RWPE2 (cell line): ENCODE data around the gene CD300C.
"Not testable (repeated sequence)": the region's sequence is repeated elsewhere in the genome, so short reads cannot be mapped to it uniquely, and the experiment has no call there.

Source experiments
- ATAC-seq: fragments of 200-7000 bp; cut with Tn5 transposase; 3 replicates; pipeline ENCODE4 v1.9.1; 2021; ENCODE audit warnings: low read depth
- DNase-seq: peaks from one replicate; pipeline ENCODE4 v3.0.0-alpha.2; 2020; ENCODE audit warnings: low spot score
- H3K27ac ChIP-seq: fragments of 450-650 bp; 2 replicates; pipeline ENCODE4 v1.5.1; 2017; ENCODE audit warnings: mild to moderate bottlenecking; ENCODE audit not compliant: poor library complexity, severe bottlenecking
- H3K27me3 ChIP-seq: fragments of 250-450 bp; sonication (Bioruptor Pico); 2 replicates; pipeline ENCODE4 v1.5.1; 2021; ENCODE audit warnings: mild to moderate bottlenecking, moderate library complexity; ENCODE audit not compliant: insufficient read depth, poor library complexity, severe bottlenecking
- H3K36me3 ChIP-seq: fragments of 250-450 bp; sonication (Bioruptor Pico); 2 replicates; pipeline ENCODE4 v1.5.1; 2020; ENCODE audit warnings: low read depth, mild to moderate bottlenecking, moderate library complexity
- H3K4me1 ChIP-seq: fragments of 250-450 bp; sonication (Bioruptor Pico); 2 replicates; pipeline ENCODE4 v1.5.1; 2021; ENCODE audit warnings: mild to moderate bottlenecking, moderate library complexity; ENCODE audit not compliant: insufficient read depth, poor library complexity, severe bottlenecking
- H3K4me3 ChIP-seq: fragments of 250-450 bp; sonication (Bioruptor Pico); 2 replicates; pipeline ENCODE4 v1.5.1; 2021; ENCODE audit warnings: mild to moderate bottlenecking, moderate library complexity; ENCODE audit not compliant: severe bottlenecking
- H3K9me3 ChIP-seq: fragments of 250-450 bp; sonication (Bioruptor Pico); 2 replicates; pipeline ENCODE4 v1.5.1; 2021; ENCODE audit warnings: mild to moderate bottlenecking, moderate library complexity; ENCODE audit not compliant: severe bottlenecking
- TF ChIP-seq, protein P1 (sequence below): fragments of 450-650 bp; IDR thresholded peaks from one replicate; pipeline ENCODE4 v1.5.1; 2017; ENCODE audit warnings: mild to moderate bottlenecking, moderate library complexity; ENCODE audit not compliant: poor library complexity, severe bottlenecking

The CD300C gene

DNA sequence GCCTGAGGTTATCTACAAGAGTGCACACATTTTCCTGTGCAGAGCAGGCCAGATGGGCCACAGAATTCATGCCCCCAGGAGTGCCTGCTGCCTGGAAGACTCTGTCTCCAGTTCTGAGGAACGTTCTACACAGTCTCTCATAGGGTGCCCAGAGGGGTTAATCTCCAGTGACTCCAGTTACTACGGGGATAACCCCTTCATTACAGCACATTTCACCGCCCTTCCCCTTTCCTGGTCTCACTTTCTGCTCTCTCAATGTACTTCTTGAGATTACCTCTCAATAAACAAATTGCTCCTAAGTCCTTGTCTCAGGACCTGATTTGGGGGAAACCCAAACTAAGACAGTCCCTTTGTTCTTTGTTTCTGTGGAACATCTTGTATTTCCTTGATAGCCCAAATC lies 15.7 kb upstream of the CD300C start:
- DNase-seq (no peak), ATAC-seq (no peak)
- Histone ChIP-seq H3K9me3 (no peaks in the 10 kb centered on the region), H3K27me3 (no peaks in the 10 kb centered on the region), H3K27ac (no peak overlapping the region), H3K36me3 (no peaks in the 10 kb centered on the region), H3K4me1 (no peaks in the 10 kb centered on the region), H3K4me3 (no peak overlapping the region)
- TF ChIP-seq, protein P1, sequence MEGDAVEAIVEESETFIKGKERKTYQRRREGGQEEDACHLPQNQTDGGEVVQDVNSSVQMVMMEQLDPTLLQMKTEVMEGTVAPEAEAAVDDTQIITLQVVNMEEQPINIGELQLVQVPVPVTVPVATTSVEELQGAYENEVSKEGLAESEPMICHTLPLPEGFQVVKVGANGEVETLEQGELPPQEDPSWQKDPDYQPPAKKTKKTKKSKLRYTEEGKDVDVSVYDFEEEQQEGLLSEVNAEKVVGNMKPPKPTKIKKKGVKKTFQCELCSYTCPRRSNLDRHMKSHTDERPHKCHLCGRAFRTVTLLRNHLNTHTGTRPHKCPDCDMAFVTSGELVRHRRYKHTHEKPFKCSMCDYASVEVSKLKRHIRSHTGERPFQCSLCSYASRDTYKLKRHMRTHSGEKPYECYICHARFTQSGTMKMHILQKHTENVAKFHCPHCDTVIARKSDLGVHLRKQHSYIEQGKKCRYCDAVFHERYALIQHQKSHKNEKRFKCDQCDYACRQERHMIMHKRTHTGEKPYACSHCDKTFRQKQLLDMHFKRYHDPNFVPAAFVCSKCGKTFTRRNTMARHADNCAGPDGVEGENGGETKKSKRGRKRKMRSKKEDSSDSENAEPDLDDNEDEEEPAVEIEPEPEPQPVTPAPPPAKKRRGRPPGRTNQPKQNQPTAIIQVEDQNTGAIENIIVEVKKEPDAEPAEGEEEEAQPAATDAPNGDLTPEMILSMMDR, result no peak

DNA sequence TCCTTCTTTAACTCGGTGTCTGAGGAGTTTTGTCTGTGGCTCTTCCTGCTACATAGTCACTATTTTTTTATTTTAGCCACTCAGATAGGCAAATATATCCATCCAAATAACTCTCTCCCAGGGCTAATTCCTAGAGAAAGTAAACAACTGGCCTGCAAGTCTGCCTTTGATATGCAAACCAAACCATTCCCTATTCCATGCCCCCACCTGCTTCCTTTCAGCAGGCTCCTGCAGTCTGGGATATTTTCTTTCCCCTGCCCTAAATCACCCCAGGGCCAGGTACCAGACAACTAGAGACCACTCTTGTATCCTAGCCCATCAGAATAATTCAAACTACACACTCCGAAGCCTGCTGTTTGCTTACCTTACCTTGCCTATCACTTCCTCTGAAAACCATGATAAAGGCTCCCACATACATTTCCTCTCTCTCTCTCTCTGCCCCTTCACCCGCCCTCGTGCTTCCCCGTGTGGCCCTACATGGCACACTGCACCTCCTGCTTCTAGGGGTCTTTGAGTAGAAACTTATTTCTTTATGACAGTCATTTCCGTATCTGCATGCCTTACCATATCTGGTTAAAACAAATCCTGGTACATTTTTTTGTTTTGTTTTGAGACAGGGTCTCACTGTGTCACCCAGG lies 13.1 kb upstream of the CD300C start:
- H3K4me3 ChIP-seq, result no peak overlapping the region
- DNase-seq, result no peak
- H3K27ac ChIP-seq, result no peak overlapping the region
- H3K4me1 ChIP-seq, result no peaks in the 10 kb centered on the region
- TF ChIP-seq, protein P1, result no peak
- no peak for ATAC-seq
- H3K9me3 ChIP-seq, result no peaks in the 10 kb centered on the region
- no peaks in the 10 kb centered on the region for H3K36me3 ChIP-seq
- no peaks in the 10 kb centered on the region for H3K27me3 ChIP-seq

DNA sequence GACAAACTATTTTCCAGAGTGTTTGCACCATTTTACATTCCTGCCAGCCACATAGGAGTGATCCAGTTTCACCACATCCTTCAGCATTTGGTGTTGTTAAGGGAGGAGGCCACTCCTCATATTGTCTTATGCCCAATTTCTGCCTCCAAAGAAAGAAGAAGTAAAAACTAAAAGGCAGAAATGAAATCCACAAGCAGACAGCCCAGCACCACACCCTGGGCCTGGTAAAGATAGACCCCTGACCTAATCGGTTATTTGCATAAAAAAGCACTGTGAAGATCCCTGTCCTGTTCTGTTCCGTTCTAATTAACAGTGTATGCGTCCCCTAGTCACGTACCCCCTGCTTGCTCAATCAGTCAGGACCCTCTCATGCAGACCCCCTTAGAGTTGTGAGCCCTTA lies 12.5 kb upstream of the CD300C start:
- not testable (repeated sequence) for H3K27ac ChIP-seq, H3K27me3 ChIP-seq, ATAC-seq, DNase-seq, H3K36me3 ChIP-seq, H3K9me3 ChIP-seq, H3K4me1 ChIP-seq, H3K4me3 ChIP-seq

DNA sequence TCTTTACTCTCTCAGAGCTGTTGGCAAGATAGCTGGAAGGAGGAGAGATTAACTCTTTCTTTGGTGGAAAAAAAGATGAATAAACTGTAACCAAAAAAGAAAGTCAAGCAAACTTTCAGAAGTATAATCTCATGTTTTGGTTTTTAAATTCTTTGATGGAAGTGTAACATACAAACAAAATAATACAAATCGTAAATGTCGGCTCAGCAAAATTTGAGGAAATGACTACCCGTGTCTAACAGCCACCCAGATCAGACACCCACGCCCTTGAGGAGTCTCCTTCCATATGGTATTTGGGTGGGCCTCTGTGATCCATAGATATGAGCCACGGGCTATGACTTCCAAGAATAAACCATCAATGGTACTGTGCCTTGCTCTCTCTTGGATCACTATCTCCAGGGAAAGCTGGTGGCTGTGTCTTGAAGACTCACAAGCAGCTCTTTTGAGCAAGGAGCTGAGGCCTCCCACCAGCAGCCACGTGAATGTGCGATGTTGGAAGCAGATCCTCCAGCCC lies 9.6 kb upstream of the CD300C start:
- Histone ChIP-seq H3K27me3 (no peaks in the 10 kb centered on the region), H3K9me3 (no peaks in the 10 kb centered on the region), H3K4me1 (peaks cover 6% of the 10 kb centered on the region), H3K36me3 (no peaks in the 10 kb centered on the region), H3K4me3 (no peak overlapping the region), H3K27ac (no peak overlapping the region)
- ATAC-seq (no peak), DNase-seq (no peak)
- TF ChIP-seq, protein P1, result no peak

DNA sequence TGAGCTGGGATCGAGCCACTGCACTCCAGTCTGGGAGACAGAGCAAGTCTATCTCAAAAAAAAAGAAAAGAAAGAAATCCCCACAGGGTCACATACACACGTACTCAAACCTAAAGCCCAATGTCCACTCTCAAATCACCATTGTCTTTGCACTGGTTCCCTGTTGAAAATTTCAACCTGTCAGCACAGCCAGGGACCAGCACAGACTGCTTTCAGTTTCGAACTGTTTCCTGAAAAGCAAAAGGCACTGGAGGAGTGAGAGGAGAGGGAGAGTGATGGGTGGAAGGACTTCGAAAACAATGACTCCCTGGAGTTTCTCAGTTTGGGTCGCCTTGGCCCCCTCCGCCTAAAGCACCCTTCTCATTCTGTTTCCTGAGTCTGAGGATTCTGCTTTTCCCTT lies 9.0 kb upstream of the CD300C start:
- Histone ChIP-seq H3K27me3 (no peaks in the 10 kb centered on the region), H3K9me3 (no peaks in the 10 kb centered on the region), H3K4me1 (peaks cover 6% of the 10 kb centered on the region), H3K36me3 (no peaks in the 10 kb centered on the region), H3K27ac (no peak overlapping the region), H3K4me3 (no peak overlapping the region)
- TF ChIP-seq, protein P1, result no peak
- DNase-seq, result no peak
- ATAC-seq, result no peak
